H9 (cell line): ENCODE results near the gene HRAS. TPM values are rescaled to one million over a fixed set of nuclear protein-coding genes. Genes with fewer than 3 reads are reported as not detected.
A peak's percentile ranks its signal among the peaks of the same experiment; 100 is the strongest.

Source experiments
- DNase-seq: peaks from one replicate; pipeline ENCODE4 v3.0.0-alpha.2; 2017
- H2AFZ ChIP-seq: one replicate; pipeline ENCODE4 v1.6.1; 2013; ENCODE audit warnings: mild to moderate bottlenecking, low read length, control low read depth, moderate library complexity
- H2AK5ac ChIP-seq: 2 replicates; pipeline ENCODE4 v1.6.1; 2013; ENCODE audit warnings: low read length, control low read depth, mixed read lengths; ENCODE audit not compliant: insufficient read length
- H2BK120ac ChIP-seq: one replicate; pipeline ENCODE4 v1.6.1; 2013; ENCODE audit warnings: low read depth, mild to moderate bottlenecking, low read length, control low read depth, inconsistent platforms; ENCODE audit not compliant: poor library complexity, severe bottlenecking
- H2BK12ac ChIP-seq: 2 replicates; pipeline ENCODE4 v1.6.1; 2013; ENCODE audit warnings: low read length, control low read depth, mixed read lengths, low read depth; ENCODE audit not compliant: insufficient read length
- H2BK15ac ChIP-seq: 2 replicates; pipeline ENCODE4 v1.6.1; 2013; ENCODE audit warnings: low read depth, low read length, control low read depth
- H2BK20ac ChIP-seq: one replicate; pipeline ENCODE4 v1.6.1; 2013; ENCODE audit warnings: low read depth, mild to moderate bottlenecking, low read length, control low read depth, inconsistent platforms; ENCODE audit not compliant: poor library complexity, severe bottlenecking
- H2BK5ac ChIP-seq: 2 replicates; pipeline ENCODE4 v1.6.1; 2013; ENCODE audit warnings: low read length, control low read depth, mixed read lengths; ENCODE audit not compliant: insufficient read length
- H3K14ac ChIP-seq: 2 replicates; pipeline ENCODE4 v1.6.1; 2013; ENCODE audit warnings: low read length, control low read depth; ENCODE audit not compliant: insufficient read depth
- H3K18ac ChIP-seq: 2 replicates; pipeline ENCODE4 v1.6.1; 2013; ENCODE audit warnings: low read depth, mild to moderate bottlenecking, mixed read lengths, low read length, control low read depth; ENCODE audit not compliant: insufficient read length
- H3K23ac ChIP-seq: 2 replicates; pipeline ENCODE4 v1.6.1; 2013; ENCODE audit warnings: low read length, control low read depth, mixed read lengths, low read depth; ENCODE audit not compliant: insufficient read length
- H3K23me2 ChIP-seq: 2 replicates; pipeline ENCODE4 v1.6.1; 2013; ENCODE audit warnings: low read depth, mild to moderate bottlenecking, mixed read lengths, low read length, control low read depth; ENCODE audit not compliant: insufficient read length, poor library complexity, severe bottlenecking
- H3K27ac ChIP-seq: 2 replicates; pipeline ENCODE4 v1.5.1; 2013; ENCODE audit warnings: low read length, control low read depth, mixed read lengths, low read depth; ENCODE audit not compliant: insufficient read length
- H3K27me3 ChIP-seq: 2 replicates; pipeline ENCODE4 v1.6.1; 2013; ENCODE audit warnings: low read length, control low read depth, inconsistent platforms; ENCODE audit not compliant: insufficient read depth
- H3K4ac ChIP-seq: 2 replicates; pipeline ENCODE4 v1.6.1; 2013; ENCODE audit warnings: low read depth, mild to moderate bottlenecking, control low read depth, inconsistent platforms, low read length, moderate library complexity
- H3K4me1 ChIP-seq: 2 replicates; pipeline ENCODE4 v1.6.1; 2013; ENCODE audit warnings: low read length, control low read depth, inconsistent platforms; ENCODE audit not compliant: insufficient read depth
- H3K4me2 ChIP-seq: 2 replicates; pipeline ENCODE4 v1.6.1; 2013; ENCODE audit warnings: low read length, control low read depth, mixed read lengths; ENCODE audit not compliant: insufficient read length, insufficient read depth
- H3K56ac ChIP-seq: 2 replicates; pipeline ENCODE4 v1.6.1; 2013; ENCODE audit warnings: low read depth, mild to moderate bottlenecking, mixed read lengths, low read length, control low read depth; ENCODE audit not compliant: insufficient read length
- H3K79me1 ChIP-seq: 2 replicates; pipeline ENCODE4 v1.6.1; 2013; ENCODE audit warnings: low read depth, mild to moderate bottlenecking, moderate library complexity, low read length, control low read depth, inconsistent platforms; ENCODE audit not compliant: insufficient read depth, poor library complexity, severe bottlenecking
- H3K79me2 ChIP-seq: 2 replicates; pipeline ENCODE4 v1.6.1; 2013; ENCODE audit warnings: low read length, control low read depth, inconsistent platforms; ENCODE audit not compliant: insufficient read depth
- H3K9ac ChIP-seq: 2 replicates; pipeline ENCODE4 v1.6.1; 2013; ENCODE audit warnings: low read length, control low read depth, mixed read lengths; ENCODE audit not compliant: insufficient read length; ENCODE audit errors: extremely low read depth
- H3K9me3 ChIP-seq: one replicate; pipeline ENCODE4 v1.6.1; 2013; ENCODE audit warnings: low read depth, low read length, inconsistent platforms; ENCODE audit not compliant: control insufficient read depth
- H3T11ph ChIP-seq: one replicate; pipeline ENCODE4 v1.6.1; 2013; ENCODE audit warnings: mild to moderate bottlenecking, low read length, control low read depth, inconsistent platforms
- H4K20me1 ChIP-seq: one replicate; pipeline ENCODE4 v1.6.1; 2013; ENCODE audit not compliant: control insufficient read depth, insufficient read length, insufficient read depth
- H4K5ac ChIP-seq: 2 replicates; pipeline ENCODE4 v1.6.1; 2013; ENCODE audit warnings: low read depth, mild to moderate bottlenecking, mixed read lengths, low read length, control low read depth; ENCODE audit not compliant: insufficient read length
- H4K8ac ChIP-seq: replicated peaks from 2 replicates; pipeline ENCODE4 v1.6.1; 2013; ENCODE audit warnings: low read length, control low read depth, mixed read lengths, low read depth; ENCODE audit not compliant: insufficient read length
- H4K91ac ChIP-seq: 2 replicates; pipeline ENCODE4 v1.6.1; 2013; ENCODE audit warnings: low read depth, mild to moderate bottlenecking, moderate library complexity, mixed read lengths, low read length, control low read depth; ENCODE audit not compliant: insufficient read length
- H3K27ac Mint-ChIP-seq, 3 experiments: 2 replicates in 2 of 3; 3 replicates in 1 of 3; pipeline ENCODE4 v1.8.0; 2020 to 2021; ENCODE audit warnings: mixed read lengths in 3 of 3, mild to moderate bottlenecking in 1 of 3, moderate library complexity in 1 of 3
- H3K27me3 Mint-ChIP-seq: 2 replicates; pipeline ENCODE4 v1.8.0; 2021; ENCODE audit warnings: low read depth, mild to moderate bottlenecking, moderate library complexity, mixed read lengths
- H3K36me3 Mint-ChIP-seq, 3 experiments: 2 replicates in 2 of 3; 3 replicates in 1 of 3; pipeline ENCODE4 v1.8.0; 2020 to 2021; ENCODE audit warnings: low read depth in 3 of 3, mixed read lengths in 3 of 3; ENCODE audit not compliant: insufficient read depth in 1 of 3
- H3K4me1 Mint-ChIP-seq, 2 experiments: 2 replicates each; pipeline ENCODE4 v1.8.0; 2020; ENCODE audit warnings: mixed read lengths in 2 of 2
- H3K4me3 Mint-ChIP-seq, 2 experiments: 2 replicates in 1 of 2; 3 replicates in 1 of 2; pipeline ENCODE4 v1.8.0; 2020 to 2021; ENCODE audit warnings: mild to moderate bottlenecking in 2 of 2, mixed read lengths in 2 of 2, moderate library complexity in 1 of 2
- H3K9me3 Mint-ChIP-seq, 2 experiments: 2 replicates in 1 of 2; 3 replicates in 1 of 2; pipeline ENCODE4 v1.8.0; 2020; ENCODE audit warnings: mild to moderate bottlenecking in 2 of 2, mixed read lengths in 2 of 2, moderate library complexity in 1 of 2
- CTCF ChIP-seq: fragments of 200-600 bp; sonication (generic); conservative IDR thresholded peaks from 3 replicates; pipeline ENCODE4 v1.8.0; 2021; ENCODE audit warnings: antibody characterized with exemption, mild to moderate bottlenecking
- WGBS: extraction: QIAGEN DNeasy Blood & Tissue Kit; methylation state at CpG from one replicate; pipeline ENCODE4 v1.1.7; 2013; ENCODE audit warnings: missing lambda C conversion rate, low lambda C conversion rate, mixed read lengths; ENCODE audit not compliant: insufficient read length; ENCODE audit errors: extremely low coverage; 5-methylcytosine and 5-hydroxymethylcytosine counted together
- total RNA-seq: library from RNA; stranded (reverse); gene quantifications from 2 replicates; pipeline ENCODE4 v1.2.1, GENCODE V29; 2021

Gene HRAS
- total RNA-seq, 1 experiment from 2014 or later = 61.8 TPM

DNA sequence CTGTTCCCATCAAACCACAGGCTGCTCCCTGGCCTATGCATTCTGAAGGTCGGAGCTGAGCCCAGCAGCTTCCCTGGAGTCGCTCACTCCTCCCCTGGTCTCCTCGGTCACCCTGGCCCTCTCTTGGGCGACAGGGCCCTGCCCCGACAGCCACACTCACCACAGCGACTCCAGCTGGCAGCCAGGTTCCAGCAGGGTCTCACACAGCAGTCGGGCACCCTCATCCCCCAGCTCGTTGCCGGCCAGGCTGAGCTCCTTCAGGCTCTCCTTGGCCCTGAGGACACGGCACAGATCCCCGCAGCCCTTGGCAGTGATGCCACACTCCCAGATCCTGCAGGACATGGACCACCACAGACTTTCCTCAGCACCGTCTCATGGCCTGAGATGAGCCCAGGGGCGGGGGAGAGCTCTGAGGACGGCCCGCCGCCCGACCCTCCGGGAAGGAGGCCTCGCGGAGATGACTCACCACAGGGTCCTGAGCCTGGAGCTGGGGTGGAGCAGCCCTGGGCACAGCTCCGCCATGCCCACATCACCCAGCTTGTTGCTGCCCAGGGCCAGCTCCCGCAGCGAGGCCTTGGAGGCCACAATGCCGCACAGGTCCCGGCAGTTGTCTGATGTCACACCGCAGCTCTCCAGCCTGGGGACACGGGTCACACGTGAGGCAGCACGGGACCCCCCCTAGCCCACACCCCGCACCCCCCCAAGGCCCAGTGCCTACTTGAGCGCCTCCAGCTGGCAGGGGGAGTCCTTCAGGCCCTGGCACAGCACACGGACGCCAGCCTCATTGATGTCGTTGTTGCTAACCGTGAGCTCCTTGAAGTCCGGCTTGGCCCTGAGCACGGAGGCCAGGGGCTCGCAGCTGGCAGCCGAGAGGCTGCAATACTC lies 36.8 kb downstream of the HRAS start:
- Histone ChIP-seq H3K27ac (no peak overlapping the region), H3K18ac (no peak overlapping the region), H3K9ac (no peak overlapping the region), H2BK120ac (no peak overlapping the region), H3T11ph (no peak overlapping the region), H3K79me2 (no peaks in the 10 kb centered on the region), H2BK5ac (no peak overlapping the region), H4K8ac (no peak overlapping the region), H3K23me2 (no peaks in the 10 kb centered on the region), H4K5ac (no peak overlapping the region), H3K4me1 (no peaks in the 10 kb centered on the region), H3K56ac (no peak overlapping the region), H3K4ac (no peak overlapping the region), H3K9me3 (no peaks in the 10 kb centered on the region), H2BK15ac (no peak overlapping the region), H2BK12ac (no peak overlapping the region), H3K79me1 (no peaks in the 10 kb centered on the region), H3K27me3 (no peaks in the 10 kb centered on the region), H3K23ac (no peak overlapping the region), H2AFZ (no peak overlapping the region), H3K4me2 (no peak overlapping the region), H4K91ac (no peak overlapping the region), H2BK20ac (no peak overlapping the region), H4K20me1 (no peaks in the 10 kb centered on the region), H3K14ac (no peak overlapping the region), H2AK5ac (no peak overlapping the region)
- Mint-ChIP-seq H3K4me1 (no peaks in the 10 kb centered on the region), H3K27me3 (peaks cover 4% of the 10 kb centered on the region; the same call in 1 of the 2 replicates), H3K4me3 (no peak overlapping the region), H3K9me3 (peaks cover 12% of the 10 kb centered on the region in 2 experiments), H3K27ac (peak overlapping the region in 1 of 3 experiments; percentile 67; a peak in 1 of 7 replicates), H3K36me3 (peaks cover 41 to 74% (median 64%) of the 10 kb centered on the region in 3 experiments)
- TF ChIP-seq CTCF = no peak
- DNase-seq = peak; percentile 23
- no CpG with 5 or more reads among the region's 39 CpGs for WGBS
